SK-N-SH treated with all-trans-retinoic acid at 6 μM for 48 hours (cell line): Measurements from ENCODE around the gene PGBD1.

Experiments
- ATAC-seq: fragments of 200-7000 bp; cut with Tn5 transposase; 3 replicates; pipeline ENCODE4 v1.9.1; 2020; ENCODE audit warnings: mild to moderate bottlenecking, moderate library complexity
- BACH2 ChIP-seq: fragments of 250-450 bp; sonication (Bioruptor Pico); IDR thresholded peaks from 2 replicates; pipeline ENCODE4 v1.9.0; 2021; ENCODE audit warnings: mild to moderate bottlenecking, borderline replicate concordance
- CREB5 ChIP-seq: fragments of 250-450 bp; sonication (Bioruptor Pico); IDR thresholded peaks from 2 replicates; pipeline ENCODE4 v1.5.1; 2020; ENCODE audit warnings: low read depth, mild to moderate bottlenecking, moderate library complexity
- CSDC2 ChIP-seq: fragments of 250-450 bp; sonication (Bioruptor Pico); IDR thresholded peaks from 2 replicates; pipeline ENCODE4 v1.5.0; 2020; ENCODE audit warnings: mild to moderate bottlenecking, moderate library complexity
- CSRNP3 ChIP-seq: fragments of 250-450 bp; sonication (Bioruptor Pico); IDR thresholded peaks from 2 replicates; pipeline ENCODE4 v1.5.1; 2021; ENCODE audit warnings: mild to moderate bottlenecking, moderate library complexity
- ISL1 ChIP-seq: fragments of 250-450 bp; sonication (Bioruptor Pico); IDR thresholded peaks from 2 replicates; pipeline ENCODE4 v2.1.2; 2022; ENCODE audit warnings: mild to moderate bottlenecking, moderate library complexity
- OSR1 ChIP-seq: fragments of 250-450 bp; sonication (Bioruptor Pico); IDR thresholded peaks from 2 replicates; pipeline ENCODE4 v1.8.0; 2022; ENCODE audit warnings: moderate library complexity, mild to moderate bottlenecking, inconsistent platforms
- PATZ1 ChIP-seq: fragments of 250-450 bp; sonication (Bioruptor Pico); IDR thresholded peaks from 2 replicates; pipeline ENCODE4 v1.8.0; 2020; ENCODE audit warnings: mild to moderate bottlenecking, moderate library complexity, borderline replicate concordance
- POU6F1 ChIP-seq: fragments of 250-450 bp; sonication (Bioruptor Pico); IDR thresholded peaks from 2 replicates; pipeline ENCODE4 v1.8.0; 2021; ENCODE audit warnings: low read depth, mild to moderate bottlenecking, moderate library complexity, borderline replicate concordance
- RARB ChIP-seq: fragments of 250-450 bp; sonication (Bioruptor Pico); IDR thresholded peaks from 2 replicates; pipeline ENCODE4 v1.8.0; 2021; ENCODE audit warnings: mild to moderate bottlenecking, moderate library complexity
- SNAI2 ChIP-seq: fragments of 250-450 bp; sonication (Bioruptor Pico); IDR thresholded peaks from 2 replicates; pipeline ENCODE4 v1.5.0; 2020; ENCODE audit warnings: mild to moderate bottlenecking, moderate library complexity
- TCF4 ChIP-seq: fragments of 250-450 bp; sonication (Bioruptor Pico); IDR thresholded peaks from 2 replicates; pipeline ENCODE4 v1.8.0; 2021; ENCODE audit warnings: mild to moderate bottlenecking, moderate library complexity, borderline replicate concordance
- TOX ChIP-seq: fragments of 250-450 bp; sonication (Bioruptor Pico); IDR thresholded peaks from 2 replicates; pipeline ENCODE4 v1.8.0; 2021; ENCODE audit warnings: mild to moderate bottlenecking, moderate library complexity, borderline replicate concordance
- TSHZ2 ChIP-seq: fragments of 250-450 bp; sonication (Bioruptor Pico); IDR thresholded peaks from 2 replicates; pipeline ENCODE4 v1.5.0; 2020; ENCODE audit warnings: mild to moderate bottlenecking, moderate library complexity
- ZC3H10 ChIP-seq: fragments of 250-450 bp; sonication (Bioruptor Pico); IDR thresholded peaks from 2 replicates; pipeline ENCODE4 v1.5.1; 2021; ENCODE audit warnings: mild to moderate bottlenecking, moderate library complexity
- ZFP3 ChIP-seq: fragments of 250-450 bp; sonication (Bioruptor Pico); IDR thresholded peaks from 2 replicates; pipeline ENCODE4 v1.5.0; 2020; ENCODE audit warnings: mild to moderate bottlenecking, moderate library complexity
- ZFP30 ChIP-seq: fragments of 450-650 bp; formaldehyde crosslinking; IDR thresholded peaks from 2 replicates; pipeline ENCODE4 v1.5.0; 2022; ENCODE audit warnings: mild to moderate bottlenecking, moderate library complexity
- ZNF565 ChIP-seq: fragments of 450-650 bp; formaldehyde crosslinking; conservative IDR thresholded peaks from 2 replicates; pipeline ENCODE4 v1.5.0; 2020; ENCODE audit warnings: low read depth, mild to moderate bottlenecking, moderate library complexity
- ZNF70 ChIP-seq: fragments of 450-650 bp; formaldehyde crosslinking; IDR thresholded peaks from 2 replicates; pipeline ENCODE4 v1.5.0; 2020; ENCODE audit warnings: mild to moderate bottlenecking, moderate library complexity
- ZNF8 ChIP-seq: fragments of 450-650 bp; formaldehyde crosslinking; IDR thresholded peaks from 2 replicates; pipeline ENCODE4 v1.5.0; 2020; ENCODE audit warnings: mild to moderate bottlenecking, moderate library complexity

The PGBD1 gene

GRCh38 chr6:28282926-28283325 is 1.6 kb downstream of the PGBD1 start:
- peak; percentile 99 for TF ChIP-seq ZNF565 (CRISPR knock-in tag)
- TF ChIP-seq TCF4 = no peak
- TF ChIP-seq, all 23 proteins: peak for 1
- ATAC-seq = no peak

GRCh38 chr6:28291573-28291972 is 10.2 kb downstream of the PGBD1 start:
- no peak for ATAC-seq
- TF ChIP-seq TOX (CRISPR knock-in tag) (no peak), BACH2 (CRISPR knock-in tag) (no peak), ISL1 (no peak), SNAI2 (CRISPR knock-in tag) (no peak), OSR1 (CRISPR knock-in tag) (no peak), PATZ1 (no peak), ZNF565 (CRISPR knock-in tag) (no peak), POU6F1 (CRISPR knock-in tag) (no peak), ZNF70 (CRISPR knock-in tag) (no peak), ZNF8 (CRISPR knock-in tag) (no peak), TCF4 (no peak), CREB5 (no peak), ZC3H10 (no peak)

GRCh38 chr6:28295326-28295725 is 14.0 kb downstream of the PGBD1 start:
- no peak for TF ChIP-seq ZNF8 (CRISPR knock-in tag)
- TF ChIP-seq ZFP3 = no peak
- no peak for TF ChIP-seq TOX (CRISPR knock-in tag)
- no peak for TF ChIP-seq BACH2 (CRISPR knock-in tag)
- TF ChIP-seq ISL1 = no peak
- no peak for TF ChIP-seq CSRNP3 (CRISPR knock-in tag)
- no peak for TF ChIP-seq TCF4
- TF ChIP-seq ZNF565 (CRISPR knock-in tag) = no peak
- TF ChIP-seq POU6F1 (CRISPR knock-in tag) = no peak
- TF ChIP-seq SNAI2 (CRISPR knock-in tag) = no peak
- TF ChIP-seq TSHZ2 = no peak
- no peak for TF ChIP-seq CREB5
- no peak for TF ChIP-seq CSDC2 (CRISPR knock-in tag)
- no peak for TF ChIP-seq ZC3H10
- no peak for TF ChIP-seq ZFP30 (CRISPR knock-in tag)
- no peak for TF ChIP-seq RARB
- no peak for TF ChIP-seq ZNF70 (CRISPR knock-in tag)
- ATAC-seq = no peak
